ENCODE results near the gene SH3BP1. TPM values are rescaled to one million over a fixed set of nuclear protein-coding genes. Genes with fewer than 3 reads are reported as not detected.
A peak's percentile ranks its signal among the peaks of the same experiment; 100 is the strongest.

SH3BP1 gene
- total and polyA plus RNA-seq, 9 of the 15 experiments (the other 6 are each of a cell fraction or from before 2014, with no cell fraction given): 0.10 to 36.2 (median 10.4) TPM

GRCh38 chr22:37601540-37602442, 37.7 kb upstream of the SH3BP1 start (continued):
- no peak for TF ChIP-seq THRA (IDR thresholded peaks at IDR 0.05)
- TF ChIP-seq PATZ1 (CRISPR knock-in tag; IDR thresholded peaks at IDR 0.05; ENCODE audit: borderline replicate concordance): no peak
- no peak for TF ChIP-seq PHTF2 (CRISPR knock-in tag; IDR thresholded peaks at IDR 0.05)
- no peak for TF ChIP-seq ZNF511 (CRISPR knock-in tag; IDR thresholded peaks at IDR 0.05)
- TF ChIP-seq TBP (optimal IDR thresholded peaks at IDR 0.05; ENCODE audit: low read depth, low read length): peak; percentile 77
- no peak for TF ChIP-seq E2F1 (CRISPR knock-in tag; IDR thresholded peaks at IDR 0.05)
- no peak for TF ChIP-seq MXI1 (IDR thresholded peaks at IDR 0.05; ENCODE audit: low read depth, low read length)
- no peak for TF ChIP-seq ZBTB1 (CRISPR knock-in tag; IDR thresholded peaks at IDR 0.05; ENCODE audit: borderline replicate concordance, low read depth)
- no peak for TF ChIP-seq RNF219 (CRISPR knock-in tag; IDR thresholded peaks at IDR 0.05)
- peak; percentile 40 to 54; a peak in 2 of 4 replicates for TF ChIP-seq NRF1 (conservative IDR thresholded peaks at IDR 0.05 in 1 of 2, IDR thresholded peaks at IDR 0.05 in 1 of 2)
- no peak for TF ChIP-seq SMAD4 (CRISPR knock-in tag; conservative IDR thresholded peaks at IDR 0.05)
- no peak for TF ChIP-seq ZNF23 (CRISPR knock-in tag; IDR thresholded peaks at IDR 0.05)
- TF ChIP-seq RBM25 (IDR thresholded peaks at IDR 0.05; ENCODE audit: low read depth, low read length, severe bottlenecking): peak; percentile 67
- peak; percentile 51 for TF ChIP-seq MEIS2 (IDR thresholded peaks at IDR 0.05; ENCODE audit: partially characterized antibody)
- TF ChIP-seq STAG1 (CRISPR knock-in tag; IDR thresholded peaks at IDR 0.05; ENCODE audit: borderline replicate concordance): no peak
- no peak for TF ChIP-seq BDP1 (IDR thresholded peaks at IDR 0.05; ENCODE audit: insufficient read depth, insufficient read length)
- TF ChIP-seq HMGXB4 (CRISPR knock-in tag; IDR thresholded peaks at IDR 0.05): no peak
